Activated CD8-positive, alpha-beta memory T cell treated with anti-CD3 and anti-CD28 coated beads, Interleukin-2, amount 50 U/mL, for 24 hours (primary cell): ENCODE measurements around the gene HSPG2.
"Not testable (repeated sequence)": the region's sequence is repeated elsewhere in the genome, so short reads cannot be mapped to it uniquely, and the experiment has no call there.

Experiments used
- DNase-seq: peaks from one replicate; pipeline ENCODE4 v3.0.0-alpha.2; 2020; ENCODE audit errors: extremely low read depth

Gene HSPG2

DNA sequence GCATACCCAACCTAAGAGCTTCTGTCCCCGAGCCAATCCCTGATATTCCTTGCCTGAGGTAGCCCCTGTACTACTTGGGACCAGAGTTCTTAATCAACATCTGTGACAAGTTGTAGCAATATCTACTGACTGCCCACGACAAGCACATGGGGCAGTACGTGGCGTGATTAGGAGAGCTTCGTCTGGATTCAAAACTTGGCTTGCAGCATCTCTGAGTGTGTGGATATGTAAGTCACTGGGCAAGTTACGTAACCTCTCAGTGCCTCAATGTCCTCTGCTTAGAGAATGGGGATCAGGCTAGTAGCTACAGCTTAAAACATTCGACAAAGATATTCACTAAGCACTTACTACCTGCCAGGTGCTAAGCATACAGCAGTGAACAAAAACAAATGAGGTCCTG is 5.0 kb downstream of the HSPG2 start:
- DNase-seq, result no peak

DNA sequence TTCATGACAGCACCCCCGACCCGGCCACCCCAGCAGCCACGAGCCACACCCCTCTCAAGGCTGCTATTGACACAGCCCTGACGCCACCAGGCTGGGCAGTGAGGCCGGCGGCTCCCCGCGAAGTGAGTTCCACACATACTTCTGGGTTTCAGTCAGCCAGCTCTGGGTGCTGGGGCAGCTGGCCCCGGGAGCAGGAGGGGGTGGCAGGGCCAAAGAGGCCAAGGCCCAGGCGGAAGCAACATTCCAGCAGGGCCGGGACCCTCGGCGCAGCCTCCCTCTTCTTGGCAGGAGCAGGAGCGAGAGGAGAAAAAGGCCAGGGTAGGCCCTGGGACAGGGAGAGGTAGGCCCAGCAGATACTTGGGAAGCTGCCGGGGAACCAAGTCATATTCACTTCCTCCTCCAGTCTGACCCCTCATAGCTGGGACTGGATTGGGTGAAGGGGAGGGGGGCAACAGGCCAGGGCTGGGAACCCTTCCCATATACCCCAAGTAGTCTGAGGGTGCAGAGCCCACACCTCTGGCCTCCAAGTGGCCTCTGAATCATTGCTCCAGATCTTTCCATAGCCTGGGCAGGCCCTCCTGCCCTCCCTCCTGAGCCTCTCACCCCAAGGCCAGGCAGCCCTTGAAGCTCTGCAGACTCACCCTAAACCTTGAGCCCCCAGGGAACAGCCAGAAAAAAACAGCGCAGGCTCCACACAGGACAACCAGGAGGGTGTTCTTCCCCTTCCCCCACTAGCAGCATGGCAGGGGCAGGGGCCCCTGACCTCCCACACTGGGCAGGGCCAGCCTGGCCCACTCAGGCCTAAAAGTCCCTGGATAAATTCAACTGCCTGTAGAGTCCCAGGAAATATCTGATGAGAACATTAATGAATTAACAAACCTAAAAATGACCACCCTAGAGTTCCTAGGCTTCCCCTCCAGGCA is 5.7 kb downstream of the HSPG2 start:
- DNase-seq, result no peak

DNA sequence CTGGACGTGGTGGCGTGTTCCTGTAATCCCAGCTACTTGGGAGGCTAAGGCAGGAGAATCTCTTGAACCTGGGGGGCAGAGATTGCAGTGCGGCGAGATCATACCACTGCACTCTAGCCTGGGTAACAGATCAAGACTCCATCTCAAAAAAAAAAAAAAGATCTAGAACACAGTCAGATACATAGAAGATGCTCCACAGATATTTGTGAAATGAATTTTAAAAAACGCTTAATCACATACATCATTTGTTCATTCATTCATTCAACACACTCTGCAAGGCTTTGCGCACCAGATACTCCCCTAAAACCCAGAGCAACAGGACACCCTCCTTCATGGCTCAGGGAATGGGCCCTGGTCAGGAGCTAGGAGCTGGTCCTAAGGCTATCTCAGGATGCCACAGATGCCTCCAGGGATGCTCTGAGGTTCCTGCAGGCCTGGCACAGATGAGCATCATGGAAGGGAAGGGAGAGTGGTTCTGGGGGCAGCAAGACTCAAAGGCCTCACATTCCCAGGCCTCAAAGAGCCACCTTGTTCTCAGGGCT is 6.4 kb downstream of the HSPG2 start:
- DNase-seq, result no peak

DNA sequence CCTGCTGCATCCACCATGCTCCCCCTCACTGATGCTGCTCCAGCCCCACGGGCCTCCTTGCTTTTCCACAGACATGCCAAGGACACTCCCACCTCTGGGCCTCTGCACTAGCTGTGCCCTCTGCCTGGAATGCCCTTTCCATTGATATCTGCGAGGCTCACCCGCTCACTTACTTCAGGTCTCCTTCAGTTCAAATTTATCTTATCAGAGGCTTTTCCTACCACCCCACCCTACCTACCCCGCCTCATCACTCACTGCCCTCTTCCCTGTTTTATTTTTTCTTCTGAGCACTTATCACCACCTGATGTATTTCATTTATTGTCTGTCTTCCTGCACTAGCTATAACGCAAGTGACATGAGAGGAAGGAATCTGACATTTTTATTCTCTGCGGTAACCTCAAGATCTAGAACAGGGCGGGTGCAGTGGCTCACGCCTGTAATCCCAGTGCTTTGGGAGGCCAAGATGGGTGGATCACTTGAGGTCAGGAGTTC is 7.0 kb downstream of the HSPG2 start:
- DNase-seq, result no peak

DNA sequence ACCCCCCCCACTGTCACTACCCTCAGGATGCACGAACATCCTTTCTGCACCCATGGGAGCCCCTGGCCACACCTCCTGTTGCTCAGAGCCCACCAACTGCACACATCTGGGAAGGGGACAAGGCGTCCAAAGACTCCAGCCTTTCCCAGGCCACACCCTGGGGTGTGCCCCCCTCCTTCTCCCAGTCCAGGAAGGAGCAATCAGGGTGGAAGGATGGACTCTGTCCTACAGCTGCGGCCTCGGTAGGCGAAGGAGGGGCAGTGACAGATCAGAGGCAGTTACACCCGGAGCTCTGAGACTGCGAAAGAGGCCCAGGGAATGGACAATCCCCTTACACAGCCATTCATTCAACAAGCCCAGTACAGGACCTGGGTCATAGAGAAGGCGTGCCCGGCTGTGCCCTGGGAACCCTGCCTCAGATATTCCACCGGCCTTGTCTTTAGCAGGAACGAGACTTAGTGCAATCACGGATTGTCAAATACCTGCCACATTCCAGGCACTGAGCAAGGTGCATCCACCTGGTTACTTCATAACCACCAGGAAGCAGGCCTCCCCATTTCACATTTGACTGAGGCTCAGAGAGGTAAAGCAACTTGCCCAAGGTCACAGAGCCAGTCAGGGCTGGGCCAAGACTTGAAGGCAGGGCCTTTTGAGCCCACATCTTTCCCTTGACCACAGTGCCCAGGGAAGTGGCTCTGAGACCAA is 9.4 kb downstream of the HSPG2 start:
- no peak for DNase-seq

DNA sequence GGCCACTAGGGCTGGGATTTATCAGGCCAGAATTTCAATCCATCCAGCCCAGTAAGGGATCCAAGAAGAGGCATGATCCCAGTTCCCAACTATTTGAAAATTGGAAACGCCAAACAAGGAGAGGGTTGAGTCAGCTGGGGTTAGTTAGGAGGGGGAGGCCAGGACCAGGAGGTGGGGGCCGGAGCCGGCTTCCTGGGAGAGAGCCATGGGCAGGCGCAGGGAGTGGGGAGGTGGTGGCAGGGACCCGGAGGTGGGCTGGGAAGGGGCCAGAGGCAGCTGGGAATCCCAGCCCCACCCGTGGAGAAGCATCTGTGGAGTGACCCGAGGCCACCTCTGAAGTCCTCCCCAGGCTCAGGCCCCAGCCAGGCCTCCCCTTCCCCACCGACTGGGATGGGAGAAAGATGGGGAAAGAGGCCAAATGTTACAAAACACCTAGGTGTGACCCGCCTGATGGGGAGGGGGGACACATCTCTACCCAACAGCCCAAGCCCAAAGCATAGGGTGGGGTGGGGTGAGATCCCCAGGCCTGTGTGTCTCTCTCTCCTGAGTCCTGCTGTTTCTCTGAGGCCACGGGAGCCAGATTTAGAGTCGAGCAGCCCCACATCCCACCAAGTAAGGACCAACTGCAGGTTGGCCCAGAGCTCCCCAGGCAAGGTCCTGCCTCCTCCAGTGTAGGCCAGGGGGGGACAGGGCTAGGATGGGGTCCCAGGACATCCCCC is 10.1 kb downstream of the HSPG2 start:
- no peak for DNase-seq

DNA sequence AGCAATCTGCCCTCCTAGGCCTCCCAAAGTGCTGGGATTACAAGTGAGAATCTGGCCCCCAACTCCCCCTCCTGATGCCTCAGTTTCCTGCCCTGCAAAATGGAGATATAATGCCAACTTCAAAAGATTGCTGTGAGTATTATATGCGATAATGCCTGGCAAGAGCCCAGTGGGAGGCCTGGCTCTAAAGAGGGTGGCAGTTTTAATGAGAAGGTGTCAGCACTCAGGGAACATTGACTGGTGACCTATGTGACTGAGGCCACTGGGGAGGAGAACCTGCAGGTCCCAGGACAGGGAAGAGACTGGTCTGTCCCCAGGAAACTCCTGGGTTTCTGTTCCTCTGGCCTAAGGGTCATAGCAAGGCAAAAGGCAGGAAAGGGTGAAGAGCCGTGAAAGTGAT is 11.0 kb downstream of the HSPG2 start:
- DNase-seq, result no peak

DNA sequence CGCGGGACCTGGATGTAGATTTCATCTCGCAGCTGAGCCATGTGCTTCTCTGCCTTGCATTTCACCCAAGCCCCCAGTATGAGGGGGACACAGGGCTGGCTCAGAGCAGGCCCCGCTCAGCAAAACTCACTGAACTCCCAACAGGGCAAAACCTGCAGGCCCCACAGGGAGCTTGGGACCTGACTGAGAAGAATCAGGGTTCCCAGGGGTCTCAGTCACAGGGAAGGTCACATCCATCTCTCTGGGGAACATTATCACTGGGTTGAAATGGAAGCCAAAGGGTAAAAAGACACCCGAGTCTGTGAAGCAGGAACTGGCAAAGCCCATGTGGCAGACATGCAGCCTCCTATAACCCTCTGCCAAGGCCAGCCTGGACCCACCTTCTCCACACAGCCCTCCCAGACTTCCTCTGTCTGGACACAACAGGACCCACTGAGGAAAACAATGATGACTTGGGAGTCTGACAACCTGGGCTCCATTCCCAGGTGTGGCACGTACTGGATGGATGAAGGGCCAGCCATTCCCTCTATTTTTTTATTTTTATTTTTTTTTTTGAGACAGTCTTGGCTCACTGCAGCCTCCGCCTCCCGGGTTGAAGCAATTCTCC is 11.7 kb downstream of the HSPG2 start:
- no peak for DNase-seq

DNA sequence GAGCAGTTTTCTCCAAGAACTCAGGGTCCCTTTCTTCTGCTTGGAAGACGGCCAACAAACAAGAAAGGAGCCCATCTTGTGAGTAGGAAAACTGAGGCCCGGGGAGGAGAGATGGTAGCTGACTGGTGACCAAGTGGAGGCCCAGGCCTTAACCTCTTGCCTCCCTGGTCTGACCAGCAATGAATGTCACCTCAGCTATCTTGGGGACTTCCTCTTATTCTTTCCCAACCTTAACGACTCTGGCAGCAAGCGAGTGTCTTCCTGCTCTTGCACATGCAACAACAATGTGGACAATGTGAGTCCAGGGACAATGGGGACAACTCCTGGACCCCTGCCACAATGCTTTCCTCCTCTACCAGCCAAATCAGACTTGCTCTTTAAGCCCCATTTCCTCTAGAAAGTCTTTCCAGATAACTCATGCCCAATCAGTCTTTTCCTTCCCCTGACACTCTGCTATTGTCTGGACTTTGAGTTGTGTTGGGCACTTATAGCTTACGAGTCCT is 12.6 kb downstream of the HSPG2 start:
- DNase-seq, result no peak

DNA sequence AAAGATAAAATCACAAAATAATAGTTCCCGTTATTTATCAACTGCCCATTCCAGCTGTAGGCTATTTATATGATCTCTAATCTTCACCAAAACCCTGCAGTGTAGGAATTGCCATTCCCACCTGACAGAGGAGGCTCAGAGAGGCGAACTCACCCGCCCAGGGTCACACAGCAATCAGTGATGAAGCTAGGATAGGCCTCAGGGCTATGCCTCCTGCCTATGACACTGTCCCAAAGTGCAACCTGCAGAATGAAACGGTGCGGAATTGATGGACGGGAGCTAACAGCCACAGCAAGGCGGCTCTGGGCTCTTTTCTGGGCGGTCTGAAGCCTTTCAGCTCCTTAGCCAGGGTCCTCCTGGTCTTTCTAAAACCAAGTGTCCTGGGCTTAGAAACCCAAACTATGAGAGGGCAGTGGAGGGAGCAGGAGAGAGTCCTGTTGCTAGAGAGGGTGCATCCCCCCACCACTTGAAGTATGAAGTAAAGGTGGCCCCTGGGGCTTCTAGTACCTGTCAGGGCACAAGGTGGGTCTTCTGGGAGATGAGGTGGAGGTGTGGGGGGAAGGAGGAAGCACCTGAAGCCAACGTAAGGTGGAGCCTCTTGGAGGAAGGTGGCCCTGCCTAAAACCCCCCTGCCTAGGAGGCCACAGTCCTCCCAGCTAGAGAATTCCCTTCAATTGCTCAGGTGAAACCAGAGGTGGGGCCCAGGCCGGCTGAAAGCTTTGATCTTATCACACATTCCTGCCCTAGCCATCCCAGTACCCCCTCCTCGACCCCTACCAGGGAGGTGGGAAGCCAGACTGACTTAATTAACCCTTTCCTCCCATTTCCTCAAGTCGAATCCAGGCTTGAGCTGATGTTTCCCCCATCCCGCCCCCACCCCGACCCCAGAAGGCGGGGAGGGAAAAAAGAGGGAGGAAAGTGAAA is 14.8 kb downstream of the HSPG2 start:
- DNase-seq, result no peak

DNA sequence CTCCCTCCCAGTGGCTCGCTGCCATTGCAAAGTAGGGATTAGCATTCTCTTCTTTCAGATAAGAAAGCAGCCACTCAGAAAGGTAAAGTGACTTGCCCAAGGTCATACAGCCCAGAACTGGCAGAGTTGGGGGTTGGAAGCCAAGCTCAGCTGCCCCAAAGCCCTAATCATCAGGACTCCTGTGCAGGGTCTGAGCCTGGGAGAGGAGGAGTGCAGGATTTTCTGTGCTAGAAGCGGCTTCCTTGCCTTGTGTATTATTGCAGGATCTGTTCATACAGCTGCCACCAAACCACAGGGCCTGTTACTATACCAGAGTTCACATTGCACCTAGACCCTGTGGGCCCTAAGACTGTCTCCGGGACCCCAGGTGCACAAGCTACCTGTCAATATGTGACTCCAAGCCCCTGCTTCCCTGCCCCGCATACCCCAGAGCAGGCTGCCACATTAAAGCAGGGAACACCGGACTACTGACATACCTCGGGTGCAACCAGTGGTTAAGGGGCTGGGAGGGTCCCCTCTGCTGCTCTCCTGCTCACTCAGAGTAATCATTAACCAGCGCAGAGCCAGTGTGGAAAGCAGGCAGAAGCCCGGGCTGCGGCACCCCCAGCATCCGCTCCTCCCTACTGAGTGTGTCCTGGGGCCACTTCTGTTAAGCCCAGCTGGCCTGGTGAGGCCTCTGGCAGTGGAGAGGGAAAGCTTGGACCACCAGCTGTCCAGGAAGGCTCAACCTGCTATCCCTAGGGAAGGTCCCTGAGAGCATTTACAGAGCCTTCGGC is 15.8 kb downstream of the HSPG2 start:
- no peak for DNase-seq

DNA sequence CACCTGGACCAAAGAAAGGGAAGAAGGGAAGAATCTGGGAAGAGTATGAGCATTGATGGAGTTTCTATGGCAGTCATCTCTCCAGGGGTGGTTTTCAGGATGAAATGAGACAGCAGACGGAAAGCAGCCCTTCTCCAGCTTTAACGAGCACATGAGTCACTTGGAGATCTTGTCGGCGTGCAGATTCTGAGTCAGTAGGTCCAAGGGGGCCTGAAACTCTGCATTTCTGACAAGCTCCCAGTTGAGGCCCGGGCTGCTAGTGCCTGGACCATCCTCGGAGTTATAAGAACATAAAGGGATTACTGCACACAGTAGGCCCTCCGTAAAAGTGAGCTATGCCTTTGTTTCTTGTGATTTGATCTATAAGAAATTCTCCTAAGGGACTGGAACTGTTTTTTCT is 17.6 kb downstream of the HSPG2 start:
- DNase-seq, result no peak

DNA sequence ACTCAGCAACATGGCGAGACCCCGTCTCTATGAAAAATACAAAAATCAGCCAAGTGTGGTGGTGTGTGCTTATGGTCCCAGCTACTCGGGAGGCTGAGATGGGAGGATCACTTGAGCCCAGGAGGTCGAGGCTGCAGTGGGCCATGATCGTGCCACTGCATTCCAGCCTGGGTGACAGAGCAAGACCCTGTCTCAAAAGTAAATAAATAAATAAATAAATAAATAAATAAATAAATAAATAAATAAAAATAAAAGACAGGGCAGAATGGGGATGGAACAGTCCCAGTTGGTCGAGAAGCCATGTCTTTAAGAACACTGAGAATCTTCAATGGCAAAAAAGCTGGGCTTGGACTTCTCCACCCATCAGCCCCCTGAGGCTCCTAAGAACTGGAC is 19.9 kb downstream of the HSPG2 start:
- DNase-seq, result not testable (repeated sequence)

DNA sequence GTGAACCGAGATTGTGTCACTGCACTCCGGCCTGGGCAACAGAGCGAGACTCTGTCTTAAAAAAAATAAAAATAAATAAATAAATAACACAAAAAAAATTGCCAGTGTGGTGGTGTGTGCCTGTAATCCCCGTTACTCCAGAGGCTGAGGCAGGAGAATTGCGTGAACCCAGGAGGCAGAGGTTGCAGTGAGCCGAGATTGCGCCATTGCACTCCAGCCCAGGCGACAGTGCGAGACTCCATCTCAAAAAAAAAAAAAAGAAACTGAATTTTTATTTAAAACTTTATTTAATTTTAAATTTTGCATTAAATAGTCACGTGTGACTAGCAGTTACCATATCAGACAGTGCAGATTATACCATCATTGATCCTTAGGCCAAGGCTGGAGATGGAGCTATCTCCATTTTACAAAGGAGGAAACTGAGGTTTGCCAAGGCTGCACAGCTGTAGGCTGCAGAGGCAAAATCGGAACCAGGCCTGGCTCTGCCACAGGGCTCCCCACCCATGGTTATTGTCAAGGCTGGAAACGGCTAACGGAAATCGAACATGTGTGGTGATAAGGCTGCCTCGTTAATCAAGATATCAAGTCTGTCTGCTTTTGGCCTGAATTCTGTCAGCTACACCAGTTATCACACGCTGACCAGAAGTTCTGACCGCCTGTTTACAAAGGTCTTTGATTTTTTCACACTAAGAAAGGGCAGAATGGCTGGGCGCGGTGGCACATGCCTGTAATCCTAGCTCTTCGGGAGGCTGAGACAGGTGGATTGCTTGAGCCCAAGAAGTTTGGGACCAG is 20.5 kb downstream of the HSPG2 start:
- no peak for DNase-seq

DNA sequence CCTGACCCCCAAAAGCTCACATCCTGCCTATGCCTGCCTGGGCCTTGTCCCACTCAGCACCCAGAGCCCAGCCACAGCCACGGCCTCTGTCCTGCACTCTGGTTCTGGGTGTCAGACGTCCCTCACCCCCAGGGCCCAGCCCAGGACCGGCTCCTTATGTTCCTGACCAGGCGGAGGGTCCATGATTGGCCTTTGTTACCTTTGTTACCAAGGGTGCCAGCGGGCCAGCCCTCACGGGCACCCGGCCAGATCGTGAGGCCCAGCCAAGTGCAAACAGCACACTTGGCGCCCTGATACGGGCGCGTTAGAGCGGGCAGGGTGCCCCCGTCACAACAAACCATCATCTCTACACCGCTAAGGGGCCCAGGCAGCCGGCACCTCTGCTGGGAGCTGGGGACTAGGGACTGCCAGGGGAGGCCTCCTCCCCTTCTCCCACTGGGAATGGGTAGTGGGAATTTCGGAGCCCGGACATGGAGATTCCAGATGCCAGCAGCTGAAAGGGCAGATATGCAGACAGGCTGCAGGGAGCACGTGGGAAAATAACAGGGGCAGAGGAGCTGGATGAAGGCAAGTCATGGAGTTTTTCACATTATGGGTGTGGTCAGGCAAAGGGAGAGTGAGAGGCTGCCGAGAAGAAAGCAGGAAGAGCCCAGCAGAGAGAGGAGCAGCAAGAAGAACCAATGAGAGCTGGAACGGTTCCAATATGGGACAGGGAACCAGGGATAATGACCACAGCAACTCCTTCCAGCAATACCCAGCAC is 22.1 kb downstream of the HSPG2 start:
- DNase-seq, result no peak

DNA sequence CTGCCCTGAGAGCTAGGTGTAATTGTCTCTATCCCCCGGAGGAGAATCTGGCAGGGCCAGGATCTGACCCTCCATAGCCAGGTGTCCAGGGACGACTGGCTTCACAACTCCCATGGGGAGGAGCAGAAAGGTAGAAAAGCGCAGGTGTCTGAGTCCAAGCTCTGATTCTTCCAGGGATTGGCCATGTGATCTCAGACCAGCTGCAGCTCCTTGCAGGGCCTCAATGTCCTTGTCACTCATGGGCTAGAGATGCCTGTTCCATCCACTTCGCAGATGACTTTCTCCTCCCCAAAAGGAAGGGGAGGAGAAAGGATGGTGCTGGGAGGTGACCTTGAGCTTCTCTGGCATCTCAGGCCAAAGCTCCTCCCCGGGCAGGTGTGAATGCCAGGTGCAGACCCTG is 22.7 kb downstream of the HSPG2 start:
- no peak for DNase-seq

DNA sequence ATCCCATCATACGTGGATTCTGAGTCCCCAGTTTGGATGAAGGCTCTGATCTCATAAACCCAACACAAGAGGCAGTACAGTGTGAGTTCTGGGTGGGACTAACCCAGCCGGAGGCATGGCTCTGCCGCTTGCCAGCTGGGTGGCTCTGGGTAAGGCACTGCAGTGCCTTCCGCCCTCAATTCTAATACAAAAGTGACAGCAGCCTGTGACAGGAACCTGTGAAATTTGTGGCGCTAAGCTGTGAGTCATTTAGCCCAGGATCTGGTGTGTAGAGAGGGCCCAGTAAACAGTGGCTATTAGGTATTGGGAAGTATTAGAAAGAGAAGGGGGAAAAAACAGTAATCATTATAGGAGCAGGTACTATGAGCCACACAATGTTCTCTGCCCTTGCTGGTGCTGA is 23.3 kb downstream of the HSPG2 start:
- DNase-seq, result no peak

DNA sequence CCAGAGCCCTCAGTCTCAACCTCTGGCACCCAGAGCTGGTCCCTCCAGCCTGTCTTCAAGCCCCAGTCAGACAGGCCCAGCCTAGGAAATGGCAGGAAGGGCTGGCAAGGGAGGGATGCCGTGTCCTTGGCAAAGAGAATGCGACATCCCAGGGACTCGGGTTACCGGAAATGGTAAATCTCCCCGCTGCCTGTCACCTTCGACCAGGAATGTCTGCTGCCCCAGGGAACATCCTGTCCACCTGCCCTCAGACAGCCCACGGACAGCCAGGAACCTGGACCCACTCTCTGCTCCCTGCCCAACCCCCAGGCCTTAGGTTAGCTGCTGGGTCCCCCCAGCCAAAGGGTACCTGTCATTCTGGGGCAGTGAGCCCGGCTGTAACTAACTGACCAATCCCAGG is 23.9 kb downstream of the HSPG2 start:
- no peak for DNase-seq
